Mononuclear cell (primary cell): Measurements from ENCODE around the gene CELA2B. TPM values are rescaled to one million over a fixed set of nuclear protein-coding genes. Genes with fewer than 3 reads are reported as not detected.
"Not testable (repeated sequence)": the region's sequence is repeated elsewhere in the genome, so short reads cannot be mapped to it uniquely, and the experiment has no call there.

Experiments
- H3K27me3 ChIP-seq: 2 replicates; pipeline ENCODE4 v1.6.0; 2011; ENCODE audit warnings: low read length, control low read depth; ENCODE audit not compliant: insufficient read depth
- H3K4me1 ChIP-seq: 2 replicates; pipeline ENCODE4 v1.5.1; 2011; ENCODE audit warnings: mild to moderate bottlenecking, low read length, control low read depth; ENCODE audit not compliant: insufficient read depth
- H3K4me3 ChIP-seq: 2 replicates; pipeline ENCODE4 v1.5.1; 2011; ENCODE audit warnings: mild to moderate bottlenecking, low read length, moderate library complexity
- H3K9me3 ChIP-seq: 2 replicates; pipeline ENCODE4 v1.5.1; 2011; ENCODE audit warnings: low read depth, mild to moderate bottlenecking, control low read depth, low read length
- total RNA-seq: library from RNA; depleted of rRNA; stranded (reverse); fragments of >200 nt; gene quantifications from one replicate; pipeline ENCODE4 v1.2.3, GENCODE V29; 2012

CELA2B gene
- total RNA-seq, 1 donor, result not detected

GRCh38 chr1:15454256-15454655 is 21.6 kb upstream of the CELA2B start:
- Histone ChIP-seq H3K27me3 (no peaks in the 10 kb centered on the region), H3K4me1 (no peaks in the 10 kb centered on the region), H3K9me3 (no peaks in the 10 kb centered on the region), H3K4me3 (no peak overlapping the region)

- H3K4me3 ChIP-seq, result no peak overlapping the region
- no peaks in the 10 kb centered on the region for H3K9me3 ChIP-seq
- H3K27me3 ChIP-seq, result no peaks in the 10 kb centered on the region
- H3K4me1 ChIP-seq, result no peaks in the 10 kb centered on the region
These were observed 20.4 kb upstream of the CELA2B start for GRCh38 chr1:15455522-15455921.

GRCh38 chr1:15456313-15456954 is 19.5 kb upstream of the CELA2B start, which contains the start of gene CELA2A:
Gene CELA2A (plus strand): TSS chr1:15456732. CDS start chr1:15456754, 22 bp downstream.
- no peaks in the 10 kb centered on the region for H3K4me1 ChIP-seq
- no peaks in the 10 kb centered on the region for H3K27me3 ChIP-seq
- H3K4me3 ChIP-seq, result no peak within 1 kb of the TSS
- no peaks in the 10 kb centered on the region for H3K9me3 ChIP-seq

GRCh38 chr1:15457585-15457984 is 18.3 kb upstream of the CELA2B start:
- no peaks in the 10 kb centered on the region for H3K27me3 ChIP-seq
- H3K4me3 ChIP-seq, result no peak overlapping the region
- no peaks in the 10 kb centered on the region for H3K9me3 ChIP-seq
- H3K4me1 ChIP-seq, result no peaks in the 10 kb centered on the region

- not testable (repeated sequence) for H3K4me3 ChIP-seq, H3K4me1 ChIP-seq, H3K27me3 ChIP-seq, H3K9me3 ChIP-seq
These were observed 17.5 kb upstream of the CELA2B start for GRCh38 chr1:15458388-15458787.

- no peaks in the 10 kb centered on the region for H3K27me3 ChIP-seq
- no peak overlapping the region for H3K4me3 ChIP-seq
- H3K4me1 ChIP-seq, result peaks cover 4% of the 10 kb centered on the region
- no peaks in the 10 kb centered on the region for H3K9me3 ChIP-seq
These were observed 15.9 kb upstream of the CELA2B start for GRCh38 chr1:15459771-15460707.

- Histone ChIP-seq H3K4me1 (peaks cover 4% of the 10 kb centered on the region), H3K9me3 (no peaks in the 10 kb centered on the region), H3K27me3 (no peaks in the 10 kb centered on the region), H3K4me3 (no peak overlapping the region)
These were observed 15.2 kb upstream of the CELA2B start for GRCh38 chr1:15460708-15461095.

- H3K27me3 ChIP-seq, result not testable (repeated sequence)
These were observed 12.7 kb upstream of the CELA2B start for GRCh38 chr1:15463064-15463800.

GRCh38 chr1:15463926-15464322 is 12.0 kb upstream of the CELA2B start:
- H3K4me3 ChIP-seq, H3K27me3 ChIP-seq, H3K9me3 ChIP-seq, H3K4me1 ChIP-seq: not testable (repeated sequence)

More at GRCh38 chr1:15463064-15463800, 12.7 kb upstream of the CELA2B start:
- H3K9me3 ChIP-seq, H3K4me3 ChIP-seq, H3K4me1 ChIP-seq: not testable (repeated sequence)

- Histone ChIP-seq H3K9me3 (no peaks in the 10 kb centered on the region), H3K4me1 (peaks cover 4% of the 10 kb centered on the region), H3K27me3 (no peaks in the 10 kb centered on the region), H3K4me3 (no peak overlapping the region)
These were observed 10.2 kb upstream of the CELA2B start for GRCh38 chr1:15465674-15466073.

- not testable (repeated sequence) for H3K4me1 ChIP-seq, H3K9me3 ChIP-seq, H3K4me3 ChIP-seq
These were observed 8.8 kb upstream of the CELA2B start for GRCh38 chr1:15466955-15467625.

GRCh38 chr1:15468145-15468544 is 7.8 kb upstream of the CELA2B start:
- Histone ChIP-seq H3K4me1 (peaks cover 4% of the 10 kb centered on the region), H3K4me3 (no peak overlapping the region), H3K27me3 (no peaks in the 10 kb centered on the region), H3K9me3 (no peaks in the 10 kb centered on the region)

More at GRCh38 chr1:15466955-15467625, 8.8 kb upstream of the CELA2B start:
- not testable (repeated sequence) for H3K27me3 ChIP-seq

GRCh38 chr1:15469361-15469760 is 6.5 kb upstream of the CELA2B start:
- Histone ChIP-seq H3K4me1 (peaks cover 4% of the 10 kb centered on the region), H3K9me3 (no peaks in the 10 kb centered on the region), H3K4me3 (no peak overlapping the region), H3K27me3 (no peaks in the 10 kb centered on the region)

- H3K4me3 ChIP-seq, H3K4me1 ChIP-seq, H3K9me3 ChIP-seq, H3K27me3 ChIP-seq: not testable (repeated sequence)
These were observed 6.0 kb upstream of the CELA2B start for GRCh38 chr1:15469821-15470448.
